Hepatocyte (in vitro differentiated cells): Measurements from ENCODE around the gene RGS8.

Experiments used
- EZH2 ChIP-seq: fragments of 200-600 bp; sonication (generic); IDR thresholded peaks from 2 replicates; pipeline ENCODE4 v1.6.1; 2016; ENCODE audit warnings: antibody characterized with exemption, mild to moderate bottlenecking, borderline replicate concordance
- EZH2phosphoT487 ChIP-seq: fragments of 200-600 bp; sonication (generic); IDR thresholded peaks from one replicate; pipeline ENCODE4 v1.6.1; 2018; ENCODE audit warnings: antibody characterized with exemption, mild to moderate bottlenecking, low read depth, moderate library complexity; ENCODE audit not compliant: unreplicated experiment, severe bottlenecking
- TF ChIP-seq, protein P1 (sequence below): fragments of 200-600 bp; sonication (generic); IDR thresholded peaks from 2 replicates; pipeline ENCODE4 v1.5.1; 2016; ENCODE audit warnings: antibody characterized with exemption, mild to moderate bottlenecking; ENCODE audit not compliant: poor library complexity

DNA sequence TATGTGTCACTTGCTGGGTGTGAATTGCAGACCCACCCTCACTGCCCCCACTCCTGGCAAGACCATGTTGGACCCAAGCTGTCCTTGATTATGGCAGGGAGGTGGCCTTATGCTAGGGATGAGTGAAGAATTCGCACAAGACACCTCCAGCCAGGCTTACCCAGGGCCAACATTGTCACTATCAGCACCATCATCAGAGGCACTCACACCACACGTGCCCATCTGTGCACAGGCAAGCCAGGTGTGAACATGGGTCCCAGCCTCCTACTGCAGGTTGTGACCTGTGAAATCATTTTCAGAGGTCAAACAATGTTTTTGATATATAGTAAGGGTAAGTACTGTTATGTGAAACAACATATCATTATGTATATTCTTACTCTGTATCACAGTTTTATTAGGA, 20.3 kb upstream of the RGS8 start:
- TF ChIP-seq, protein P1, sequence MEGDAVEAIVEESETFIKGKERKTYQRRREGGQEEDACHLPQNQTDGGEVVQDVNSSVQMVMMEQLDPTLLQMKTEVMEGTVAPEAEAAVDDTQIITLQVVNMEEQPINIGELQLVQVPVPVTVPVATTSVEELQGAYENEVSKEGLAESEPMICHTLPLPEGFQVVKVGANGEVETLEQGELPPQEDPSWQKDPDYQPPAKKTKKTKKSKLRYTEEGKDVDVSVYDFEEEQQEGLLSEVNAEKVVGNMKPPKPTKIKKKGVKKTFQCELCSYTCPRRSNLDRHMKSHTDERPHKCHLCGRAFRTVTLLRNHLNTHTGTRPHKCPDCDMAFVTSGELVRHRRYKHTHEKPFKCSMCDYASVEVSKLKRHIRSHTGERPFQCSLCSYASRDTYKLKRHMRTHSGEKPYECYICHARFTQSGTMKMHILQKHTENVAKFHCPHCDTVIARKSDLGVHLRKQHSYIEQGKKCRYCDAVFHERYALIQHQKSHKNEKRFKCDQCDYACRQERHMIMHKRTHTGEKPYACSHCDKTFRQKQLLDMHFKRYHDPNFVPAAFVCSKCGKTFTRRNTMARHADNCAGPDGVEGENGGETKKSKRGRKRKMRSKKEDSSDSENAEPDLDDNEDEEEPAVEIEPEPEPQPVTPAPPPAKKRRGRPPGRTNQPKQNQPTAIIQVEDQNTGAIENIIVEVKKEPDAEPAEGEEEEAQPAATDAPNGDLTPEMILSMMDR: no peak
- TF ChIP-seq EZH2: no peak
- no peak for TF ChIP-seq EZH2phosphoT487
